GM18517 (cell line): ENCODE measurements around the gene BCL3.

Source experiments
- ATAC-seq: cut with Tn5 transposase; IDR thresholded peaks from one replicate; pipeline ENCODE4 v1.9.1; 2021; ENCODE audit warnings: mild to moderate bottlenecking, moderate library complexity; ENCODE audit not compliant: unreplicated experiment

Gene BCL3

DNA sequence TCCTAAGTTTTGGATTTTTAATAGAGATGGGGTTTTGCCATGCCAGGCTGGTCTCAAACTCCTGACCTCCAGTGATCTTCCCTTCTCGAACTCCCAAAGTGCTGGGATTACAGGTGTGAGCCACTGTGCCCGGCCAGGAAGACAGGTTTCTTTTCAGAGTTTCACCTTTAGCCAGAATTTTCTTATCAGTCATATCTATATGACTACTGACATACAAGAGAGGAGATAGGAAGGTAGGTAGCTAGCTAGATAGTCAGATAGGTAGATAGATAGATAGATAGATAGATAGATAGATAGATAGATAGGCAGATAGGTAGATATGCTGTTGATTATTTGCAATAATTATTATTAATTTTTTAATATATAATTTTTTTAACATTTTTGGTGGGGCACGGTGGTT, 36.8 kb downstream of the BCL3 start:
- no peak for ATAC-seq

DNA sequence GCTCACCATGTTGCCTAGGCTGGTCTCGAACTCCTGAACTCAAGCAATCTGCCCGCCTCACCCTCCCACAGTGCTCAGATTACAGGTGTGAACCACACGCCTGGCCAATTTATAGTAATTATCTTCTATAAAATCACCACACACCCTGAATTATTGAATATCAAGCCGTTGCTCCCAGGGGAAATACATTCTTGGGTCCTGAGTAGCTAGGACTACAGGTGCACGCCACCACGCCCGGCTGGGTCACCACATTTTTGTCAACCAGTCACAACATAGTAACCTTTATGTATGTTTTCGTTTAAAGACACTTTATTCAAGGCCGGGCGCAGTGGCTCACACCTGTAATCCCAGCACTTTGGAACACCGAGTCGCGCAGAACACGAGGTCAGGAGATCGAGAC, 37.5 kb downstream of the BCL3 start:
- no peak for ATAC-seq

DNA sequence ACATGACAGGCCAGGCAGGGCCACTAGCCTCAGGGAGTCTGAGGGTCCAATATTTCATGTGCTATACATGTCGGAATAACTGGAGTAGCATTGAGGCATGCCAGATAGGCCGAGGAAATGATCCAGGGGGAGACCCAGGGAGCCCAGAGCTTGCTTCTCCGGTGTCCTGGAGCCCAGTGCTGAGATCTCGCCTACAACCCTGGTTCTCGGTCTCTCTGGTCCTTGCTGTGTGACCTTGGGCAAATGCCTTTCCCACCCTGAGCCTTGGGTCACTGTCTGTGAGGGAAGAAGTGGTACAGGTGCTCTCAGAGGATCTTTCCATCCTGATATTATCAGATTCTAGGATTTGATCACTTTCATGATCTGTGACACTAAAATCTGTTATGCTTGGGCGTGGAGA, 40.5 kb downstream of the BCL3 start:
- no peak for ATAC-seq

DNA sequence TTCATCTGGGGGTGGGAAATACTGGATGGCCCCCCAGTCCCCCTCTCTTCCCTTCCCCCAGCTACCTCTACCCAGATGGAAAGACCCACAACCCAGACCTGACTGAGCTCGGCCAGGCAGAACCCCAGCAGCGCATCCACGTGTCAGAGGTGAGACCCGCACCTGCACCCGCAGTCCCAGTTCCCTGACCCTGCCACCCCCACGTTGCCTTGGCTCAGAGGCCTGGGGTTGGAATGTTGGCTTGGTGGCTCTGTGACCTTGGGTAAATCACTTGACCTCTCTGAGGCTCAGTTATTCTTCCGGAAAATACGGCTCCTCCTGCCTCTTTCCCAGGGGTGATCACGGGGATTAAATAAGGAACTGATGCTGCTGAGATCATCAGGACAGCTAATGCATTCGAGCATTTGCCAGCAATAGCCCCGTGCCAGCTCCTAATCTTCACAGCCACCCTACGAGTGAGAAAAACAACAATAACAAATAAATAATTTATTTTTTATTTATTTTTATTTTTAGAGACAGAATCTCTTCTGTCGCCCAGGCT, 41.5 kb downstream of the BCL3 start:
- no peak for ATAC-seq

DNA sequence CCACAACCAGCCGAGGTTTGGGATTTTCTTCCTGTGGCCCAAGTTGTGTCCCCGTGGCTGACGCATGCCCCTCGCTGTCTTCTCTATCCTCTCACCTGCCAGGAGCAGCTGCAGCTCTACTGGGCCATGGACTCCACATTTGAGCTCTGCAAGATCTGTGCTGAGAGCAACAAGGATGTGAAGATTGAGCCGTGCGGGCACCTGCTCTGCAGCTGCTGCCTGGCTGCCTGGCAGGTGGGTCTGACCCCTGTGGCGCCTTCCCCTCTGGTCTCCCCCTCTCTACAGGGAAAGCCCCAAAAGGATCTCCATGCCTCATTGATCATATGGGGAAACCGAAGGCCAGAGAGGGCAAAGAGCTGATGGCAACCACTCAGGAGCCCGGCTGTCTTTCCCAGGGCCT, 43.8 kb downstream of the BCL3 start:
- ATAC-seq: no peak

DNA sequence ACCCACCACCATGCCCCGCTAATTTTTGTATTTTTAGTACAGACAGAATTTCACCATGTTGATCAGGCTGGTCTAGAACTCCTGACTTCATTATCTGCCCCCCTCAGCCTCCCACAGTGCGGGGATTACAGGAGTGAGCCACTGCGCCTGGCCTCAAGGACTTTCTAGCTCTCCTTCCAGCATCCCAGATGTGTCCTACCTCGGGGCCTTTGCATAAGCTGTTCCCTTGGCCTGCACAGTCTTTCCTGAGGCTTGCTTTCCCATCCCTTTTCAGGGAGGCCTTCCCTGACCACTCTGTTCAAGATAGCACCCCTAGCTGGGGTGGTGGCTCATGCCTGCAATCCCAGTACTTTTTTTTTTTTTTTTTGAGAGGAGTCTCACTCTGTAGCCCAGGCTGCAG, 46.1 kb downstream of the BCL3 start:
- no peak for ATAC-seq

DNA sequence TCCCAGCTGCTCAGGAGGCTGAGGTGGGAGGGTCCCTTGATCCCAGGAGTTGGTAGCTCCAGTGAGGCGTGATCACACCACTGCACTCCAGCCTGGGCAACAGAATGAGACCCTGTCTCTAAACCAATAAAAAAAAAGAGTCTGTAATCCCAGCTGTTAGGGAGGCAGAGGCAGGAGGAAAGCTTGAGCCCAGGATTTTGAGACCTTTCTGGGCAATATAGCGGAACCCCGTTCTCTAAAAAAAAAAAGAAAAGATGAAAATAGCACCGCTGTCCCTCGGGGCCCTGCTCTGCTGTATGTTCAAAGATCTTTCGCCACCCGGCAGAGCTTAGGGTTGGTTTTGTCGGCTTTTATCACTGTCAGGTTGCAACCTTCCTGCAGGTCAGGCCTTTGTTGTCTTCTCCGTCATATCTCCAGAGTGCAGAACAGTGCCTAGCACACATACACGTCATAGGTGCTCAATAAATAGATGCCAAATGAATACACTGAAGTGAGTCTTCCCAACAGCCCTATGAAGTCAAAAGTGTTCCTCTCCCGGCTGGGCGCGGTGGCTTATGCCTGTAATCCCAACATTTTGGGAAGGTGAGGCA, 47.0 kb downstream of the BCL3 start:
- ATAC-seq: no peak

DNA sequence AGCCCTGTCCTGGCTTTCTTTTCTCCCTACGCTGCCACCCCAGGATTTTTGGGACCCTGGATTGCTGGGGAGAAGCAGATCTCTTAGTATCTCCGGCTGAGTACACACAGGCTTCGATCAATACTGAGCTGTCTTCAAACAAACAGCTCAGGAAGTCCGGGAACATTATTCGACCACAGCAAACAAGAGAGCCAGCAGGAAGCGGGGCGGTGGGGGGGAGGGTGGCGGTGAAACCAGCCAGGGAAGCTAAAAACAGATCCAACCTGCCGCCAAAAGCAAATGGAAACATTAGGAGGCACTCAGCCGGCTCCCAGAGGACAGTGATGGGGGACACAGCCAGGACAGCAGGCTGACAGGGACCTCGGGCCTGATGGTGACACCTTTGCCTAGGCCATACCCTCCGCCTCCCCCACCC, 48.2 kb downstream of the BCL3 start:
- ATAC-seq: no peak

DNA sequence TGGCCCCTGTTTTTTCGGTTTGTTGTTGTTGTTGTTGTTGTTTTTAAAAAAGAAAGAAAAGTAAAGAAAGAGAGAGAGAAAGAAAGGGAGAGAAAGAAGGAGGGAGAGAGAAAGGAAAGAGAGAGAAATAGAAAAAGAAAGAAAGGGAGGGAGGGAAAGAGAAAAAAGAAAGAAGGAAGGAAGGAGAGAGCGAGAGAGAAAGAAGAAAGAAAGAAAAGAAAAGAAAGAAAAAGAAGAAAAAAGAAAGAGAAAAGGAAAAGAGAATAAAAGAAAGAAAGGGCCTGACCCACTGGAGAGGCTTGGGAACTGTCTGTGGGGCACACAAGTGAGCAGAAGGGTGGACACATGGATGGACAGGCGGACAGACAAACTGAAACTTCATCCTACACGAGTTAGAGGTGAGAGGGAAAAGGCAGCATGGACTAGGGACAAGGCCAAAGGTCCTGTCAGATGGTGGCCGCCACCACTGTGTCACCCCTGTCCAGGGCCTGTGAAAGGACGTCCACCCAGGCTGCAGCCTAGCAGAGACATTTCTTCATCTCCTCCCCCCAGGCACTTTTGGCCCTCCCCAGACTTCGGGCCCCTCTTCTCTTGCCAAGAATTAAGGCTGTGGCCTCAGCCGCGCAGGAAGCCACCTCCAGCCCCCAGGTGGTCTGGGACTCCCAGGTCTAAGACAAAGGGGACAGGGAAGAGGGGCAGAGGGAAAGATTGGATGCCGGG, 51.3 kb downstream of the BCL3 start:
- no peak for ATAC-seq

DNA sequence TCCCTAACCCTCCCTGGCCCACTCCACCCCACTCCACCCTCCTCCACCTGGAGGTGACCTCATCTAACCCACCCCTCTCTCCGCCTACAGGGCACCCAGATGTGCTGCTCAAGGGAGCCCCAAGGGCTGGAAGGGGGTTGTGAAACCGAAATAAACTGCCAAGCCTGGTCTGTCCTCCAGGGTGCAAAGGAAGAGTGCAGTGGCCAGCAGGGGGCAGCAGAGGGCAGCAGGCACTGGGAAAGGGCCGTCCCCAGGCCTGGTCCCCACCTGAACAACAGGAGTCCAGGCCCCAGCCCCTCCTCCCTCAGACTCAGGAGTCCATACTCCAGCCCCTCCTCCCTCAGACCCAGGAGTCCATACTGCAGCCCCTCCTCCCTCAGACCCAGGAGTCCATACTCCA, 52.0 kb downstream of the BCL3 start:
- ATAC-seq: no peak

DNA sequence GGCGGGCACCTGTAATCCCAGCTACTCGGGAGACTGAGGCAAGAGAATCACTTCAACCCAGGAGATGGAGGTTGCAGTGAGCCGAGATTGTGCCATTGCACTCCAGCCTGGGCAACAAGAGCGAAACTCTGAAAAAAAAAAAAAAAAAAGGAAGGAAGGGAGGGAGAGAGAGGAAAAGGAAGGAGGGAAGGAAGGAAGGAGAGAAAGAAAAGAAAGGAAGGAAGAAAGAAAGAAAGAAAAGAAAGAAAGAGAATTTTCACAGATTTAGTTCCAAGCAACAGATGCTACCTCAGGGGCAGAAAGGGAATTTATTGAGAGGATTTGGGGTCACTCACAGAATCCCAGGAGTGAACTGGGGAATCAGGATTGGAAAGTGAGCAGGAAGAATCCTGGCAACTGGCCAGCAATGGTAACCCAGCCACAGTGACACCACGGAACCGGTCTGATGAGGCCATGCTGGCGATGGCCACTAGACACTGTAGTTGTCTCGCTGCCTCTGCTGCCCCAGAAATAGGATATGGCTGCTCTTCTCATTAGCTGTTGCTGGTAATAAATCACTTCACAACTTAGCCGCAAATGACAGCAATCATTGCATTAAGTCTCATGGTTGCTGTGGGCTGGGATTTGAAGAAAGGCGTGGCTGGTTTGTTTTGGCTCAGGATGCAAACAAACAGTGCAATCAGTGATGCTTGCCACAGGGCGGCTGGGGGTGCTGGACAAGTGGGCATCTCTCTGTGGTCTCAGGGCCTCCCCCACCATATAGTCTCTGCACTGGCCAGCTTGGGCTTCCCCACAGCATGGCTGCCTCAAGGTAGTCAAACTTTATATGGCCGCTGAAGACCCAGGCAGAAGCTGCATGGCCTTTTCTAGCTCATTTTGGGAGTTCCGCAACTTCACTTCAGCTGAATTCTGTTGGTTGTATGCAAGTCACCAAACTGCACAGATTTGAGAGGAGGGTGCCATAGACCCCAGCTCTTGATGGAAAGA, 55.2 kb downstream of the BCL3 start:
- ATAC-seq: no peak

DNA sequence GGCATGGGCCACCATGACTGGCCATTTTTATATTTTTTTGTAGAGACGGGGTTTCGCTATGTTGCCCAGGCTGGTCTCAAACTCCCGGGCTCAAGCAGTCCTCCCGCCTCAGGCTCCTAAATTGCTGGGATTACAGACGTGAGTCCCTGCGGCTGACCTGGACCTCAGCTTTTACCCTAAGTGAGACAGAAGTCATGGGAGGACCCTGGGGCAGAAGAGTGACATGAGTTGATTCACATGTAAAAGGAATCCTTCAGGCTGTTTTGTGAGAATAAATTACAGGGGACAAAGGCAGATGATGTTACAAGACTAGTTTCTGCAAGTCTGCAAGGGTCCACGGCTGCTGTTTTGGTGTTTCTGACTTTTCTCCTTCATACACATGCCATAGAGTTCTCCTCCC, 57.8 kb downstream of the BCL3 start:
- ATAC-seq: no peak

DNA sequence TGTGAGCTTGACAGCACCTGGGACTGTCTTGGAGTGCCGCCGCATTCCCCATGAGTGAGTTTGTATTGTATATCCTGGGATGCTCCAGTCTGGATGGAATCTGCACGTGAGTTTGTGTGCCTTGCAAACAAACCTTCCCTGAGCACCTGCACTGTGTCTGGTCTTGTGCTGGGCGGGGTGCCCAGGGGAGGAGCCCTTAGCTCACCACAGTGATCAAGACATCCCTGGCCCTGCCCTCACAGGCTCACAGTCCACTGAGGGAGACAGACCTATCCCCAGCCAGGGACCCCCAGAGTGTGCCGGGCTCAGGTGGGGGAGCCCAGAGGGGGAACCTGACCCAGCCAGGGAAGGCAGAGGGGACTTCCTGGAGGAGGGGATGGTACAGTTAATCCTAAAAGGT, 58.7 kb downstream of the BCL3 start:
- no peak for ATAC-seq

DNA sequence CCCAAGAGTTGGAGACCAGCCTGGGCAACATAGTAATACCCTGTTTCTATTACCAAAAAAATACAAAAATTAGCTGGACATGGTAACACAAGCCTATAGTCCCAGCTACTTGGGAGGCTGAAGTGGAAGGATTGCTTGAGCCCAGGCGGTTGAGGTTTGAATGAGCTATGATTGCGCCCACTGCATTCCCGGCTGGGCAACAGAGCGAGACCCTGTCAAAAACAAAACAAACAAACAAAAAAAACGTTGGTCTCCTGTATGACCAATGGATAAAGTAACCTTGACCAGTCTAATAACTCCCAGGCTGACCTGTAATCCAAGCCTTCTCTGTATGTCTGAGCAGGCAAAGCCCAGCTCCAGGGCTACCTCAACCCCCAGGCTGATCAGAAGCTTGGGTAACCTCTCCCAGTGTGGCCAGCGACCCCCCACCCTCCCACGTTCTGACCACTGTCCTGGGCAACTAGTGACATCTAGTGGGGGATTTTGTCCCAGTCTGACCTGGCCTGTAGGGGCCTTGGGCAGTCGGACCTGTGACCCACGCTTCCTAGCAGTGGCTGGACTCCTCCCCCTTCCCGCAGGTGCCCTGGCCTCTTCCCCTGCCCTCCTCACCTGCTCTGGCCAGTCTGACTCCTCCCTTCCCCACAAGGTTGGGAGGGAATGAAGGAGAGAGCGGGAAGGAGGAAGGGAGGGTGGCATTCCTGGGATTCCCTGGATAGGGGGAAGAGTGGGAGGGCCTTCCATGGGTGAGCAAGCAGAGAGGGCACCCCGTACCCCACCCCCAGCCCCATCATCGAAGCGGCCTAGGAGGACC, 59.3 kb downstream of the BCL3 start:
- no peak for ATAC-seq

DNA sequence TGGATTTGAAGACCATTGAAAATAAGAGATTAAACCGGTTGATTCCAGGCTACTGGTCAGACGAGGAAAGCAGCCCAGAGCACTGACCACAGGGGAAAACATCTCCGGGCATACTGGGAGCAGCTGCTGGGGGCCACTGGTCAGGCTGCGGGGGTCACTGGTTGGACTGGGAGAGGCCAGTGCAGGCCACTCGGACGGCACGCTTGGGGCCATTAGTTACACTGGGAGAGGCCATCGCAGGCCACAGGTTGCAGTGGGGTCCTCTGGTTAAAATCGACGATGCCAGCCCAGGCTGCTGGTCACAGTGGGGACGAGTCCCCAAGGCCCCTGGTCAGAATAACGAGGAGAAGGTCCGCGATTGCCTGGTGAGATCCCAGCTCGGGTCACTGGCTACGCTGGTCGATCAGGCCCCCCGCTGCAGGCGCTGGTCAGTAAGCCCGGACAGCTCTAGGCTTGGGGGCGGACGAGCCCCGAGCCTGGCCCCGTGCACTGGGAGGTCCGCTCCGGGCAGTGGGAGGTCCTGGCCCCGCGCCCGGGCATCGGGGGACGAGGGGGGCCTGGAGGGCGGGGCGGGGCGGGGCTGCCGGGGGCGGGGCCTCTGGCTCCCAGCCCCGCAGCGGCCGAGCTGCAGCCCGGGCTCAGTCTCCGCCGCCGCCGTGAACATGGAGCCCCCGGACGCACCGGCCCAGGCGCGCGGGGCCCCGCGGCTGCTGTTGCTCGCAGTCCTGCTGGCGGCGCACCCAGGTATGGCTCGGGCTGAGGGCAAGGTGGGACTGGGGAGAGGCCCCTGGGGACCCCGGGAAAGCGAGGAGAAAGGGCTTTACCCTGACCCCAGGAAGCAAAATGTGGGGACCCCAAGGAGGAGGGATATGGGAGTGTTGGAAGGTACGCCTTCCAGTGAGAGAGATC, 60.2 kb downstream of the BCL3 start, which contains the start of gene BCAM:
Gene BCAM, plus strand, starts transcription at position 641 of the 909 bp plus-strand sequence. Its CDS starts 22 bp downstream, at position 663.
- ATAC-seq: no peak
